Right atrium auricular region (tissue), 2 donors: ENCODE measurements around the gene ST3GAL2. TPM values are rescaled to one million over a fixed set of nuclear protein-coding genes. Genes with fewer than 3 reads are reported as not detected.
"Not testable (repeated sequence)": the region's sequence is repeated elsewhere in the genome, so short reads cannot be mapped to it uniquely, and the experiment has no call there.

Experiments
- DNase-seq: peaks from one replicate; pipeline ENCODE4 v3.0.0-alpha.2; 2019; ENCODE audit warnings: low spot score
- H3K27ac ChIP-seq, 2 donors: fragments of 200-600 bp; sonication (generic); 1 replicate in 1 of 2; 2 replicates in 1 of 2; pipeline ENCODE4 v1.5.1; 2016 to 2019
- H3K27me3 ChIP-seq, 2 donors: fragments of 200-600 bp; sonication (generic); one replicate each; pipeline versions ENCODE4 v1.5.1 to v1.6.0; 2017 to 2019
- H3K36me3 ChIP-seq: fragments of 200-600 bp; sonication (generic); one replicate; pipeline ENCODE4 v1.5.1; 2016
- H3K4me1 ChIP-seq, 2 donors: fragments of 200-600 bp; sonication (generic); one replicate each; pipeline versions ENCODE4 v1.5.1 to v1.6.0; 2017 to 2019
- H3K4me3 ChIP-seq, 2 donors: fragments of 200-600 bp; sonication (generic); 1 replicate in 1 of 2; 2 replicates in 1 of 2; pipeline ENCODE4 v1.5.1; 2017 to 2019; ENCODE audit warnings: mild to moderate bottlenecking in 1 of 2, moderate library complexity in 1 of 2
- H3K9me3 ChIP-seq, 2 donors: fragments of 200-600 bp; sonication (generic); one replicate each; pipeline ENCODE4 v1.5.1; 2019
- total RNA-seq, 2 donors: library from RNA; depleted of rRNA; stranded (reverse); fragments of >200 nt; gene quantifications; one replicate each; pipeline ENCODE4 v1.1.0, GENCODE V29; 2016
- TF ChIP-seq, protein P1 (sequence below), 2 donors: fragments of 200-600 bp; sonication (generic); IDR thresholded peaks; one replicate each; pipeline ENCODE4 v1.5.1; 2019; ENCODE audit warnings: antibody characterized with exemption in 2 of 2

Gene ST3GAL2
- total RNA-seq, 2 donors from 2014 or later = 13.5 to 16.9 TPM

GRCh38 chr16:70341600-70341999, 97.3 kb downstream of the ST3GAL2 start:
- H3K27me3 ChIP-seq = no peaks in the 10 kb centered on the region
- H3K36me3 ChIP-seq = no peaks in the 10 kb centered on the region
- H3K4me3 ChIP-seq = no peak overlapping the region
- H3K9me3 ChIP-seq = no peaks in the 10 kb centered on the region
- H3K27ac ChIP-seq = peak overlapping the region in 1 of 2 donors; percentile 31
- TF ChIP-seq, protein P1, sequence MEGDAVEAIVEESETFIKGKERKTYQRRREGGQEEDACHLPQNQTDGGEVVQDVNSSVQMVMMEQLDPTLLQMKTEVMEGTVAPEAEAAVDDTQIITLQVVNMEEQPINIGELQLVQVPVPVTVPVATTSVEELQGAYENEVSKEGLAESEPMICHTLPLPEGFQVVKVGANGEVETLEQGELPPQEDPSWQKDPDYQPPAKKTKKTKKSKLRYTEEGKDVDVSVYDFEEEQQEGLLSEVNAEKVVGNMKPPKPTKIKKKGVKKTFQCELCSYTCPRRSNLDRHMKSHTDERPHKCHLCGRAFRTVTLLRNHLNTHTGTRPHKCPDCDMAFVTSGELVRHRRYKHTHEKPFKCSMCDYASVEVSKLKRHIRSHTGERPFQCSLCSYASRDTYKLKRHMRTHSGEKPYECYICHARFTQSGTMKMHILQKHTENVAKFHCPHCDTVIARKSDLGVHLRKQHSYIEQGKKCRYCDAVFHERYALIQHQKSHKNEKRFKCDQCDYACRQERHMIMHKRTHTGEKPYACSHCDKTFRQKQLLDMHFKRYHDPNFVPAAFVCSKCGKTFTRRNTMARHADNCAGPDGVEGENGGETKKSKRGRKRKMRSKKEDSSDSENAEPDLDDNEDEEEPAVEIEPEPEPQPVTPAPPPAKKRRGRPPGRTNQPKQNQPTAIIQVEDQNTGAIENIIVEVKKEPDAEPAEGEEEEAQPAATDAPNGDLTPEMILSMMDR (IDR thresholded peaks at IDR 0.05) = no peak
- peaks cover 0 to 7% of the 10 kb centered on the region in 2 donors for H3K4me1 ChIP-seq
- DNase-seq = no peak

DNA sequence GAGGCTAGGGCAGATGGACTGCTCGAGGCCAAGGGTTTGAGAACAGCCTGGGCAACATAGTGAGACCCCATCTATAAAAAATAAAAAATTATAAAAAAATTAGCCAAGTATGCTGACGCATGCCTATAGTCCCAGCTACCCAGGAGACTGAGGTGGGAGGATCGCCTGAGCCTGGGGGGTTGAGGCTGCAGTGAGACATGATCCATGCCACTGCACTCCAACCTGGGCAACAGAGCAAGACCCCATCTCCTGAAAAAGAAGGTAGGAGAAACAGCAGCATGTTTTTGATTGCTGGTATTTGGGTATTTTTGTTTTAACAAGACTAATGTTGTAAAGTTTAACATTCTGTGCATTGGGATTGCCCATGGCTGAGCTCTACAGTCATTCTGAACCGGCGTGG, 101.1 kb downstream of the ST3GAL2 start:
- Histone ChIP-seq H3K9me3 (no peaks in the 10 kb centered on the region), H3K27me3 (no peaks in the 10 kb centered on the region), H3K27ac (no peak overlapping the region), H3K4me3 (no peak overlapping the region), H3K4me1 (no peaks in the 10 kb centered on the region), H3K36me3 (no peaks in the 10 kb centered on the region)
- no peak for DNase-seq
- TF ChIP-seq, protein P1 (IDR thresholded peaks at IDR 0.05) = no peak

- H3K27ac ChIP-seq, DNase-seq, H3K4me3 ChIP-seq, H3K4me1 ChIP-seq, H3K27me3 ChIP-seq, H3K9me3 ChIP-seq: not testable (repeated sequence)
- peaks cover 28% of the 10 kb centered on the region for H3K36me3 ChIP-seq
These were observed 106.2 kb downstream of the ST3GAL2 start for GRCh38 chr16:70332728-70333127.

GRCh38 chr16:70331588-70332358, 107.1 kb downstream of the ST3GAL2 start:
- Histone ChIP-seq H3K4me1 (no peaks in the 10 kb centered on the region), H3K27me3 (no peaks in the 10 kb centered on the region), H3K36me3 (peaks cover 37% of the 10 kb centered on the region), H3K9me3 (no peaks in the 10 kb centered on the region), H3K27ac (no peak overlapping the region), H3K4me3 (no peak overlapping the region)
- no peak for DNase-seq
- TF ChIP-seq, protein P1 (IDR thresholded peaks at IDR 0.05) = peak in 1 of 2 donors; percentile 65

DNA sequence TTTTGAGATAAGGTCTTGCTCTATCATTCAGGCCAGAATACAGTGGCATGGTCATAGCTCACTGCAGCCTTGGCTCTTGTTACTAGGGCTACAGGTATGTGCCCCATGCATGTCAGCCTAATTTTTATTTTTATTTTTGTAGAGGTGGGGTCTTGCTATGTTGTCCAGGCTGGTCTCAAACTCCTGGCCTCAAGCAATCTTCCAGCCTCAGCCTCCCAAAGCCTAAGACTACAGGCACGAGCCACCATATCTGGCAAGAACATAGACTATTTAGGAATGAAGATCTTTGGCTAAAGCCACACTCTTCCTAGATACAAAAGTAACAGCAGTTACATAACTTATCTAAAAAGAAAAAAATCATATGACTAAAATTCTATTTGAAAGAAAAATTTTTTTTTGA, 107.8 kb downstream of the ST3GAL2 start:
- H3K36me3 ChIP-seq = peaks cover 43% of the 10 kb centered on the region
- no peak overlapping the region for H3K4me3 ChIP-seq
- no peaks in the 10 kb centered on the region for H3K27me3 ChIP-seq
- H3K4me1 ChIP-seq = no peaks in the 10 kb centered on the region
- no peak for DNase-seq
- no peaks in the 10 kb centered on the region for H3K9me3 ChIP-seq
- TF ChIP-seq, protein P1 (IDR thresholded peaks at IDR 0.05) = no peak
- no peak overlapping the region for H3K27ac ChIP-seq

Other genes starting within 250 kb of the ST3GAL2 start
- 10 to 100 TPM; 11.2 to 15.2 TPM for gene EXOSC6, start 187.2 kb downstream of the ST3GAL2 start, total RNA-seq
- gene AARS1, start 149.6 kb downstream of the ST3GAL2 start, total RNA-seq = 10 to 100 TPM; 54.0 to 56.8 TPM
- 10 to 100 TPM; 20.8 to 21.6 TPM for gene DDX19B, start 139.9 kb downstream of the ST3GAL2 start, total RNA-seq
- gene DDX19A, start 92.2 kb downstream of the ST3GAL2 start, total RNA-seq = 10 to 100 TPM; 23.3 to 24.9 TPM
- gene FCSK, start 15.5 kb upstream of the ST3GAL2 start, total RNA-seq = 10 to 100 TPM in 1 of 2 donors, 1 to 10 TPM in 1; 9.5 to 10.2 TPM
- gene COG4, start 84.5 kb upstream of the ST3GAL2 start, total RNA-seq = 10 to 100 TPM; 29.1 to 41.8 TPM
- 10 to 100 TPM; 82.1 to 95.1 TPM for gene SF3B3, start 84.7 kb upstream of the ST3GAL2 start, total RNA-seq
- gene IL34, start 207.5 kb upstream of the ST3GAL2 start, total RNA-seq = 1 to 10 TPM in 1 of 2 donors, under 1 TPM in 1; 0.39 to 2.2 TPM
- 10 to 100 TPM; 35.3 to 44.7 TPM for gene MTSS2, start 247.0 kb upstream of the ST3GAL2 start, total RNA-seq